GM13976 (cell line): ENCODE measurements around the gene RAB34.

Experiments
- DNase-seq: peaks from one replicate; pipeline ENCODE4 v3.0.0; 2012; ENCODE audit warnings: low spot score
- CTCF ChIP-seq: IDR thresholded peaks from 2 replicates; pipeline ENCODE4 v1.5.1; 2012; ENCODE audit warnings: borderline replicate concordance, mild to moderate bottlenecking; ENCODE audit not compliant: insufficient read depth; ENCODE audit errors: extremely low read depth, missing control alignments, control extremely low read depth
- in situ Hi-C: fragments of 300-500 bp; cut with MboI; formaldehyde crosslinking; loops from one replicate; pipeline ENCODE4 v1.12.0; 2022; ENCODE audit warnings: low sequenced_read_pairs, mixed read lengths, inconsistent platforms; ENCODE audit not compliant: unreplicated experiment

RAB34 gene

GRCh38 chr17:28715217-28715616 lies 2.5 kb downstream of the RAB34 start:
- no peak for TF ChIP-seq CTCF
- no peak for DNase-seq
- in situ Hi-C loops = no loop called here

- no peak for DNase-seq
- no peak for TF ChIP-seq CTCF
- in situ Hi-C loops = no loop called here
Observed at GRCh38 chr17:28714281-28714680, 3.4 kb downstream of the RAB34 start.

- in situ Hi-C loops = no loop called here
- DNase-seq = no peak
Observed at GRCh38 chr17:28712705-28713415, 4.8 kb downstream of the RAB34 start.

GRCh38 chr17:28712032-28712704 lies 5.5 kb downstream of the RAB34 start:
- no peak for TF ChIP-seq CTCF
- in situ Hi-C loops = no loop called here
- peak; percentile 87 for DNase-seq

More at GRCh38 chr17:28712705-28713415, 4.8 kb downstream of the RAB34 start:
- no peak for TF ChIP-seq CTCF

- in situ Hi-C loops = no loop called here
- TF ChIP-seq CTCF = no peak
- DNase-seq = peak; percentile 60
Observed at GRCh38 chr17:28711723-28712031, 6.0 kb downstream of the RAB34 start, which contains the start of gene PROCA1. PROCA1 (minus strand) TSS chr17:28711888; CDS start chr17:28711660, 228 bp downstream.

- in situ Hi-C loops = no loop called here
- no peak for TF ChIP-seq CTCF
- DNase-seq = peak; percentile 96
Observed at GRCh38 chr17:28710861-28711722, 6.6 kb downstream of the RAB34 start.
